Natural killer cell (primary cell): Measurements from ENCODE around the gene LACRT. TPM values are rescaled to one million over a fixed set of nuclear protein-coding genes. Genes with fewer than 3 reads are reported as not detected.

ENCODE experiments used
- ATAC-seq, 3 donors: fragments of 150-1000 bp in 2 of 3; fragments of 200-7000 bp in 1 of 3; cut with Tn5 transposase; 1 replicate in 1 of 3; 2 replicates in 2 of 3; pipeline ENCODE4 v1.10.0; 2021; ENCODE audit warnings: mild to moderate bottlenecking in 2 of 3, moderate library complexity in 2 of 3
- DNase-seq, 2 donors: peaks; one replicate each; pipeline versions ENCODE4 v3.0.0 to v3.0.0-alpha.2; 2013 to 2021; ENCODE audit warnings: mixed read lengths in 1 of 2
- H3K27ac ChIP-seq: one replicate; pipeline ENCODE4 v1.5.1; 2013; ENCODE audit warnings: mild to moderate bottlenecking, low read length
- H3K27me3 ChIP-seq: one replicate; pipeline ENCODE4 v1.6.1; 2013; ENCODE audit warnings: low read length; ENCODE audit not compliant: control insufficient read depth, insufficient read depth
- H3K36me3 ChIP-seq: one replicate; pipeline ENCODE4 v1.6.1; 2013; ENCODE audit warnings: low read length; ENCODE audit not compliant: control insufficient read depth, insufficient read depth
- H3K4me1 ChIP-seq: one replicate; pipeline ENCODE4 v1.6.1; 2013; ENCODE audit warnings: low read length; ENCODE audit not compliant: control insufficient read depth, insufficient read depth
- H3K4me3 ChIP-seq: one replicate; pipeline ENCODE4 v1.5.1; 2013; ENCODE audit warnings: low read length
- H3K9me3 ChIP-seq: one replicate; pipeline ENCODE4 v1.6.1; 2013; ENCODE audit warnings: low read length; ENCODE audit not compliant: control insufficient read depth, insufficient read depth
- H3K27ac Mint-ChIP-seq, 2 donors: one replicate each; pipeline ENCODE4 v1.8.0; 2022; ENCODE audit warnings: mild to moderate bottlenecking in 2 of 2, mixed read lengths in 2 of 2, moderate library complexity in 1 of 2
- H3K27me3 Mint-ChIP-seq, 2 donors: one replicate each; pipeline ENCODE4 v1.8.0; 2022; ENCODE audit warnings: low read depth in 2 of 2, mixed read lengths in 2 of 2
- H3K36me3 Mint-ChIP-seq: one replicate; pipeline ENCODE4 v1.8.0; 2022; ENCODE audit warnings: mixed read lengths
- H3K4me1 Mint-ChIP-seq, 2 donors: one replicate each; pipeline ENCODE4 v1.8.0; 2022; ENCODE audit warnings: mixed read lengths in 2 of 2
- H3K4me3 Mint-ChIP-seq: one replicate; pipeline ENCODE4 v1.8.0; 2022; ENCODE audit warnings: mild to moderate bottlenecking, moderate library complexity, mixed read lengths
- H3K9me3 Mint-ChIP-seq, 2 donors: one replicate each; pipeline ENCODE4 v1.8.0; 2022; ENCODE audit warnings: mixed read lengths in 2 of 2
- CTCF ChIP-seq: fragments of 200-600 bp; IDR thresholded peaks from one replicate; pipeline ENCODE4 v1.8.0; 2022; ENCODE audit warnings: antibody characterized with exemption
- WGBS: methylation state at CpG from one replicate; pipeline ENCODE4 v1.1.7; 2013; ENCODE audit warnings: missing lambda C conversion rate; ENCODE audit not compliant: insufficient coverage; 5-methylcytosine and 5-hydroxymethylcytosine counted together
- intact Hi-C: fragments of 100-400 bp; cut with micrococcal nuclease; formaldehyde crosslinking; loops from one replicate; pipeline ENCODE4 v1.14.2; 2022
- total RNA-seq, 4 donors: library from RNA; stranded (reverse); fragments of 120-200 nt in 1 of 4; gene quantifications; one replicate each; pipeline versions ENCODE4 v1.2.3 to v1.2.4, GENCODE V29; 2013 to 2022

The LACRT gene
- not detected for total RNA-seq
- not detected for total RNA-seq (2013)

- intact Hi-C loops, result no loop called here
- H3K27ac Mint-ChIP-seq, result no peak within 1 kb of the TSS
- no peak for TF ChIP-seq CTCF
- no peaks in the 10 kb centered on the region for H3K27me3 ChIP-seq
- 100% methylated on average over 1 of the region's 2 CpGs for WGBS
- H3K4me3 ChIP-seq, result no peak within 1 kb of the TSS
- H3K9me3 Mint-ChIP-seq, result no peaks in the 10 kb centered on the region
- no peak within 1 kb of the TSS for H3K27ac ChIP-seq
- no peak for DNase-seq
- no peak for ATAC-seq
- H3K4me1 ChIP-seq, result no peaks in the 10 kb centered on the region
- peaks cover 0 to 5% of the 10 kb centered on the region in 2 donors for H3K4me1 Mint-ChIP-seq
- H3K9me3 ChIP-seq, result no peaks in the 10 kb centered on the region
- peaks cover 9 to 12% of the 10 kb centered on the region in 2 donors for H3K27me3 Mint-ChIP-seq
- no peaks in the 10 kb centered on the region for H3K36me3 ChIP-seq
- no peaks in the 10 kb centered on the region for H3K36me3 Mint-ChIP-seq
- no peak within 1 kb of the TSS for H3K4me3 Mint-ChIP-seq
Measured at GRCh38 chr12:54634795-54635194, at the start of gene LACRT. LACRT (minus strand) TSS chr12:54634895; CDS start chr12:54634841, 54 bp downstream.

GRCh38 chr12:54683398-54683797, 48.7 kb upstream of the LACRT start:
- no peak for TF ChIP-seq CTCF
- Histone ChIP-seq H3K4me1 (no peaks in the 10 kb centered on the region), H3K27me3 (peaks cover 3% of the 10 kb centered on the region), H3K36me3 (no peaks in the 10 kb centered on the region), H3K27ac (no peak overlapping the region), H3K4me3 (no peak overlapping the region), H3K9me3 (no peaks in the 10 kb centered on the region)
- ATAC-seq (no peak), DNase-seq (no peak)
- H3K4me3 Mint-ChIP-seq, result no peak overlapping the region
- no peaks in the 10 kb centered on the region for H3K9me3 Mint-ChIP-seq
- WGBS, result 45% methylated on average over 2 of the region's 2 CpGs
- no peak overlapping the region for H3K27ac Mint-ChIP-seq
- no peaks in the 10 kb centered on the region for H3K4me1 Mint-ChIP-seq
- H3K27me3 Mint-ChIP-seq, result peaks cover 47 to 77% of the 10 kb centered on the region in 2 donors
- no peaks in the 10 kb centered on the region for H3K36me3 Mint-ChIP-seq
- intact Hi-C loops, result no loop called here

- DNase-seq (no peak), ATAC-seq (no peak)
- H3K9me3 ChIP-seq, result no peaks in the 10 kb centered on the region
- H3K9me3 Mint-ChIP-seq, result no peaks in the 10 kb centered on the region
- no peak overlapping the region for H3K4me3 Mint-ChIP-seq
- no peak overlapping the region for H3K27ac Mint-ChIP-seq
- peaks cover 49 to 78% of the 10 kb centered on the region in 2 donors for H3K27me3 Mint-ChIP-seq
- no peaks in the 10 kb centered on the region for H3K4me1 ChIP-seq
- intact Hi-C loops, result no loop called here
- no peak overlapping the region for H3K27ac ChIP-seq
- no peaks in the 10 kb centered on the region for H3K4me1 Mint-ChIP-seq
- peaks cover 3% of the 10 kb centered on the region for H3K27me3 ChIP-seq
- no peaks in the 10 kb centered on the region for H3K36me3 ChIP-seq
- H3K4me3 ChIP-seq, result no peak overlapping the region
- WGBS, result 82% methylated on average over 1 of the region's 1 CpG
- H3K36me3 Mint-ChIP-seq, result no peaks in the 10 kb centered on the region
- TF ChIP-seq CTCF, result no peak
Measured at GRCh38 chr12:54682674-54683073, 48.0 kb upstream of the LACRT start.

GRCh38 chr12:54680374-54680773, 45.7 kb upstream of the LACRT start:
- H3K4me1 Mint-ChIP-seq, result no peaks in the 10 kb centered on the region
- H3K4me1 ChIP-seq, result no peaks in the 10 kb centered on the region
- no peak overlapping the region for H3K4me3 ChIP-seq
- intact Hi-C loops, result no loop called here
- peak in 1 of 2 donors; percentile 34 for DNase-seq
- no peaks in the 10 kb centered on the region for H3K9me3 ChIP-seq
- H3K4me3 Mint-ChIP-seq, result no peak overlapping the region
- WGBS, result 59% methylated on average over 3 of the region's 3 CpGs
- peaks cover 44 to 75% of the 10 kb centered on the region in 2 donors for H3K27me3 Mint-ChIP-seq
- peak; percentile 53 to 77 (median 55) for ATAC-seq
- peak; percentile 48 for TF ChIP-seq CTCF
- no peaks in the 10 kb centered on the region for H3K36me3 ChIP-seq
- no peaks in the 10 kb centered on the region for H3K9me3 Mint-ChIP-seq
- H3K27ac Mint-ChIP-seq, result no peak overlapping the region
- peaks cover 5% of the 10 kb centered on the region for H3K27me3 ChIP-seq
- no peaks in the 10 kb centered on the region for H3K36me3 Mint-ChIP-seq
- no peak overlapping the region for H3K27ac ChIP-seq
